ENCODE measurements around the gene CAMTA1.

Gene CAMTA1

DNA sequence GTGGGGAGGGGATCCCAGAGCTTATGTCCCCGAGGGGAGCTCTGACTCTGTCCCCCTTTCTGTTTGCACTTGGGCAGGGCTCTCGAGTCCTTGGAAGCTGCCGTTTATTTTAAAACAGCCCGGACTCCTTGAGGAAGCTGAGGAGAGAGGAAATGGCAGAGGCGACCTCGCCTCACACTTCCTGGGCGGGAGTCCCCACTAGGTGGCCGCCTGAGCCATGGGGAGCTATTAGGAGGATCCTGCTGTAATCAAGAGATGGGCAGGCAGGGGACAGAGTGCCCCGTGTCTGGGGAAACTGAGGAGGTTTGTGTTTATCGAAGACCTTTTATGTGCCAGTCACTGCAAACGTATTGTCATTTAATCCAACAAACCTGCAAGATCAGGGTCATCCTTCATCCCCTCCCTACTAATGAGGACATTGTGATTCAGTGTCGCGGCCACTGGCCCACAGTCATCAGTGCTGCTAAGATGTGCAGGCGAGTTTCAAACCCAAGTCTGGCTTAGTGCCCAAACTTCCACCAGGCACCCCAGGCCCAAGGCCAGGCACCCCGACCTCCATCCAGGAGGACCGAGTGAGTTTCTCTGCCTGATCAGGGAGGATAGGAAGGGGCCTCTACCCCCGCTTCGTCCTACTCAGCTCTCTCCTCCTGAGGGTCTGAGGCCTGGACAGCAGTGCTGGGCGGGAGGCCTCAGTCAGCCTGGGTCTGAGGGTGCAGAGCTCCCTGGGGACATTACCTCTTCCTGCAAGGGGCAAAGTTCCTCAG is 669.0 kb downstream of the CAMTA1 start:
- DNase-seq (ENCODE audit: low read depth) = no peak

DNA sequence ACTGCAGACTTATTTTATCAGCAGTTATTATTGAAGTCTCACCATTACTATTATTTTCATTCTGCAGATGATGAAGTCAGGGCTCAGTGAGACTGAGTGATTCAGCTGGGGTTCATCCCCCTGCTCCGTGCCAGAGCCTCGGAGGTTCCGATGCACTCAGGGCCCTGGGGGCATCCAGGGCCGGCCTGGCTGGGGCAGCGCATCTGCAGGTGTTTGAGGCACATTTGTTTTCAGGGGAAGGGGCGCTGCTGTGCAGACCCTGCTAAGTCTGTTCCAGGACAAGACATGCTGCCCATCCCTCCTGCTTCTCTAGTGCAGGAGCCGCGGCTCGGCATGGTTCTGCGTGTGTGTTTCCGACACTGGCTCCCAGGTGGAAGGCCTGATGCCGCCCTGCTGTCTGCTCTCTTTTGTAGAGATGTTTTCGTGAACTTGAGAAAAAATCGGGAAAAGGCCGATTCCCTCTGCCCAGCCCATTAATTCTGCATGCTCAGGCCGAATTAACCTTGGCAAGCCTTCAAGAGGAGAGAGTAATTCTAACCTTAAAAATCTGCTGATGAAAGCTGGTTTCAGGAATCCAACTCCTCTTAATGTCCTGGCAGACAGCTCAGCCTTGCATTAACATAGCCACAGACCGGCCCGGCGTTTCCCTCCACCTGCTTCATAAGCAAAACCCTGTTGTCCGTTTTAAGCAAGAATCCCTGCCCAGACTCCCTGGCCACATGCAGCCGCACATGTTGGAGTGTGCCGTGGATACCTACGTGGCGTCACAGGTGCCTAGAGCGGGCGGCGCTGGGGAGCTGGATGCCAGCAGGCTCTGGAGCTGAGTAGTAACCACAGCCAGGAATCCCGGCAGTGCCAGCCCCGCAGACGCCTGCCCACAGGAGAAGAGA is 669.9 kb downstream of the CAMTA1 start:
- DNase-seq (ENCODE audit: low read depth) = no peak

DNA sequence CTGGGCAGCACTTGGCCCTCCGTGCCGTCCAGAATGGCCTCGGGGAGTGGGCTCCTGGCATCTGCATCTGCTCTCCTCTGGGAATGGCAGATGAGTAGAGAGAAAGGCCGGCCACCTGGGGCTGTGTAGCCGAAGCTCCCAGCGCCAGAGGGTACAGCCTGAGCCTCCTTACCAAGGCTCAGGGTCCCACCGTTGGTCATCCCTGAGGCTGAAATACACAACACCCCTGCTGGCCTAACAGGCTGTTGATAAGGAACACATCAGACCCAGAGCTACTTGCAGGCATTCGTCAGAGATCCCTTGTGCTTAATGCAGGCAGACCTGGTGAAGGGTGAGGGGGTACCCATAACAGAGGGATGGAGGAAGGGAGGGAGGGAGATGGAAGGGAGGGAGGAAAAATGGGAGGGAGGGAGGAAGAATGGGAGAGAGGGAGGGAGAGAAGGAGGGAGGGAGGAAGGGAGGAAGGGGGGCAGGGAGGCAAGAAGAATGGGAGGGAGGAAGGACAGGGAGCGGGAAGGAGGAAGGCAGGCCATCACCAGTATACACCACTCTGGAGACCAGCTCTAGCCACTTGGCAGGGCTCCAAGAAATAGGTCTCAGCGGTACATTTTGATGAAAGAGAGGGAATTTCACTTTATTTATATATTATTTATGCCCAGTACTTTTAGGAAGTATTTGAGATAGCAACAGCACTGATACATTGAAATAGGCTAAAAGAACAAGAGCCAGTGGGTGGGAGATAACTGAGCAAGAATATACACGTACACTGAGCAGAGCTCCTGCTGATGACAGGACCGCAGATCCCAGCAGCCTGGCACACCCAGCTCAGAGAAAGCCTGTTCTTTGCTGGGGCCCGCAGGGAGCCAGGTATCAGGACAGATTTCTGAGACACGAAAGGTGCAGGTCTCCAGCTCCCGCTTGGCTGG is 670.8 kb downstream of the CAMTA1 start:
- no peak for DNase-seq (ENCODE audit: low read depth)

DNA sequence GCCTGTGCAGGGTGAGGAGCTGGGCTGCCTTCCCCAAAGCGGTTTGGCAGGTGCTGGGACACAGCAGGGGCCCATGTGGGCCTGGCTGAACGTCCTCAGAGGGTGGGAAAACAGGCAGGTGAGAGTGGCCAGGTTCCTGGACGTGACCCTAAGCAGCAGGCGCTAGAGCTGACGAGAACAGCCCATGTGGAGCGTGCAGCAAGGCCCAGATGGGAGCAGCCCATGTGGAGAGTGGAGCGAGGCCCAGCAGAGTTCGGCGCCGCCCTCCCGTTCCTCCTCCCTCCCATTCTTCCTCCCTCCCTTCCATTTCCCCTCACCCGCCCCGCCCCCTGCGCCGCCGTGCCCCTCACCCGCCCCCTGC is 671.4 kb downstream of the CAMTA1 start:
- DNase-seq (ENCODE audit: low read depth) = no peak

DNA sequence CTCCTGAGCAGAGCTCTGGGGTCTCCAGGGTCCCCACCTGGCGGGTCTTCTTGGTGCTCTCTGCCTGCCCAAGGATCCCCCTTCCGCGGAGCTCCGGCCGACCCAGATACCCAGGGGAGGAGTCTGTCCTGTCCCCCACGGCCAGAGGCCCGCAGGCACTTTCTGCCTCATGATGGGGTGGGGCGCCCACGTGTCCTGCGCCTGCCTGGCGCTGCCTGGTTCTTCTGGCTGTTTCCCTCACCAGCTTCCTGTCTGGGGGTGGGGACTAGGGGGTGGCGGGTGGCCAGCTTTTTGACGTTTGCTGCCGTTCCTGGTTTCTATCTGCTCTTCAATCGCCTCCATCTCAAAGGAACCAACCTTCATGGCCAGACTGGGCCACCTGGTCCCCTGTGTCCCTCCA is 672.6 kb downstream of the CAMTA1 start:
- no peak for DNase-seq (ENCODE audit: low read depth)

DNA sequence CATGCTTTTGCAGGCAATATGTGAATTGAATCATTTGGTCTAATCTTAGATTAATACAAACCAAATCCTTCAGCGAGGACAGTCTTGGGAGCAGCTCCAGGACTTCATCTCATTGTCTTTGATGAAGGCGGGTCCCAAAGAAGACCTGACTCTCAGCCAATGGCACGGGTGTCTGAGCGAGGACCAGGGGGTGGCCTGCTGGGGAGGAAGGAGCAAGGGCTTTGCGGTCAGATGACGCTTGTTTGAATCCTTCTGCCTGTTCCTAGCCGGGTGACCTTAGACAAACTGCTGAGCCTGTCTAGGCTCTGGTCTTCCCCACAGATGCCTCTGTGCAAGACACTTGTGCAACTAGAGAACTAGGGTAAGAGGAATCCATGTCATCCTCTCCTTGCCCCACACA is 673.7 kb downstream of the CAMTA1 start:
- no peak for DNase-seq (ENCODE audit: low read depth)

DNA sequence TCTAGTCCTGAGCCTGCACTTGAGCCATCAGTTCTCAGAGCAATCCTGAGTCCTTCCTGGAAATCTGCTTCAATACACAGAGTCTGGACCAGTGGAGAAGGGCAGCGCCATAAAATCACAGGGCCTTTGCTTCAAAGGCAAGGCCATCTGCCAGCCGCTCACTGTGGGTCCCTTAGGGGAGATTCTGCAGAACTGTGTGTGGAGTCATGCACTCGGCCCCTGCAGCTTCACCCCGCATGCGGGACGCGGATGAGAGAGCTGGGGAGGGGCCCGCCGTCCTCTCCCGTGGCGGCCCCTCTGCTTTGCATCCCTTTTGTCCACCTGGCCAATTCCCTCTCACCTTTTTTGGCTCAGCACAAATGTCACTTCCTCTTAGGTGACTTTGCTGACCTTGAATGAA is 674.7 kb downstream of the CAMTA1 start:
- DNase-seq (ENCODE audit: low read depth) = no peak

DNA sequence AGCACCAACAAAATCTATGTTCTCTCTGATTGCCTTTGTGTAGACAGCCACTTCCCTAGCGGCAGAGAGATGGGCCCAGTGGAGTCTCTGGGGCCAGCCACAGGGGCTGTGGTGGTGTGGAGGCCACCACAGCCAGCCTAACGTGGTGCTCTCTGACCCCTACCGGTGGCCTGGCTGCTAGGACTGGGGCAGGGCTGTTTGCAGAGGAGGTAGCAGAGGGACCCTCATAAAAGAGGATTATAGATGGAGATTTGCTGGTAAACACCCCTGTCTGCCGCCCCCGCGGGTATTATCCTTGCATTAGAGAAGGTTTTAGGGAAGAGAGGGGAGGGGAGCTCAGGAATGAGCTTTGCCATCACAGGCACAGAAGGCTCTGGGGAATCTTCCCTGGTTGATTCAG is 675.6 kb downstream of the CAMTA1 start:
- DNase-seq (ENCODE audit: low read depth) = no peak

DNA sequence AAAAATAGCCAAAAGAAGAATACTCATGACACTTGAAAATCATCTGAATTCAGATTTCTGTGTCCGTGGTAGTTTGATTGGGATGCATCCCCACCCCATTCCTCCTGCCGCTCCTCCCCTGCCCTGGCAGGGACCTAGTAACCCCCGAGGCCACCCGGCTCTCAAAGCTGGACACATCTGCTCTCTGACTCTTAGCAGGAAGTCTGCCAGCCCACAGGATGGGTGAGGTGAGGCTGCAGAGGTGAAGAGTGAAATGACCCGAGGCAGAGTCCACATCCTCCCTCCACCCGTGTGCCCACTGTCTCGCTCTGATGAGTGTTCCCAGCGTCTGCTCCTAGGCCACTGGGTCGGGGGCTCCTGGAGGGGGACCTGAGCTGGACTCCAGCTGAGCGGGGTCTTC is 677.4 kb downstream of the CAMTA1 start:
- DNase-seq (ENCODE audit: low read depth) = no peak

DNA sequence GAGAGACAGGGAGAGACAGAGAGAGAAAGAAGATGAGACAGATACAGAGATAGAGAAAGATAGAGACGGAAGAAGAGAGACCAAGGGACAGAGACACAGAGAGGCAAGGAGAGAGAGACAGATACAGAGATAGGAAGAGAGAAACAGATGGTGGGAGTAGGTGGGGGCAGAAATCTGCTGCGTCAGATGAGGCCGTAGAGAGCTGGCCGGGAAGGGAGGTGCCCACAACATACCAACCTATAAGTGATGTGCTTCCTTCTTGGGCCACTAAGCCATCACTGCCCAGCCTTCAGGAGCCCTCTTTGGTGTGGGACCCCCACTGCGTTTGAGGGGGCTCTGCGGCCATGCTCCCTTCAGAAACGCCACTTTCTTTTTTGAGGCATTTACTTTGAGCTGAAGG is 678.3 kb downstream of the CAMTA1 start:
- no peak for DNase-seq (ENCODE audit: low read depth)

DNA sequence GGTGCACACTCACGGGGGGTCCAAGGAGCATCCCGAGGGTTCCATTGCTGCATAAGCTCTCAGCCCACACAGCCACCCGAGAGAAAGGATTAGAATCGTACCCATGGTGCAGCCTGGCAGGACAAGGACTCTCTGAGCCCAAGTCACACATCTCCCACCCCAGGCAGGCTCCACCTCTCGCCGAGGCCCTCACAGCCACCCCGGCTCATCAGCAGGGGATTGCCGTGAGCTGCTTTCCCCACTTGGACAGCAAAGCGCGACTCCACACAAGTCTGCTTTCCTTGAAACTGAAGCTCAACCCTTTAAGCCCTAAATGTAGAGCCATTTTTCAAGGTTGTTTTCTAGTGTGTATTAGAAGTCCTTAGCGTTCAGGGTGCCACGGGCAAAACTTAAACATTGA is 679.5 kb downstream of the CAMTA1 start:
- no peak for DNase-seq (ENCODE audit: low read depth)

DNA sequence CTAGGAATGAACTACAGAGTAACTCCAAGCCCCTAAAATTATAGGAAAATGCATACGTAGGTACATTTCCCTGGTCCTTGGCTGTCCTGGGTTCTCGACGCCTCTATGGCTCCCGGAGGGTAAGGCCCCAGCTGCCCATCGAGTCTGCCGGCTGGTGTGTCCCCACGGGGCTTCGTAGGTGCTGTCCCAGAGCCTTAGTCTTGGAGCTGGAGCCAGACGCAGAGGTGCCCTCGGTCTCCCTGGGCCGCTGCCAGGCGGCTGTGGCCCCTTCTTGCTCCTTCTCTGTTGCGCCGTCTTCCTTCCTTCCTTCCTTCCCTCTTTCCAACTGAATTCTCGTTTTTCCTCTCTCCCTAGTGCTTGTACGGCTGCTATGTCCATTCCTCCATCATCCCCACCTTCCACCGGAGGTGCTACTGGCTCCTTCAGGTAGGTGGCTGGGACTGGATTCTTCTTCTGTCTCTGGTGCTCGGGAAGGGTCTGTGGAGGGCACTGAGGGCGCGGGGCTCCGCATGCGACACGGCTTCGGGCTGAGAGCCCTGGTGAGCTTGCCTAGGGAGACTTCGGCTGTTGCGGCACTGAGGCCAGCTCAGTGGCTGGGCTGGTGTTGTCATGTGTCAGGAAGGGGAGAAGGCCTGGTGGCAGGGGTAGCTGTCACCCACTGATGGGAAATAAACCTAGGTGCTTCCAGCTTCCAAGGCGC is 682.4 kb downstream of the CAMTA1 start:
- no peak for DNase-seq (ENCODE audit: low read depth)

DNA sequence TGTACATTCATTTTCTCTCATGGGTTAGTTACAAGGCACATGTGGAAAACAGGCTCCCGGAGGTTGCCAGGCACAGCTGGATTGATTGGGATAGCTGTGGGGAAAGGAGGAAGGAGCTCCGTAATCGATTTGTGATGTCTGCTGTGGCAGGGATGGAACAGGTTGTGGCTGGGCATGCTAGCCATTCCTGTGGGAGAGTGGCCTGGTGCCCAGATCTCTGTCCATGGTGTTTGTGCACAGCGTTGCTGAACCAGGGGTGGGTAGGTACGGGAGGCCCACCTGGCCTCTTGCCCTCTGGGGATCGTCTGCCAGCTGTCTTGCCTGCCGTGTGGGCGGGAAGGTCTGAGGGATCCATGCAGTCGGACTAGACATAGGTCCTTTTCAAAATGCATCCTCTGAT is 683.0 kb downstream of the CAMTA1 start:
- DNase-seq (ENCODE audit: low read depth) = no peak

DNA sequence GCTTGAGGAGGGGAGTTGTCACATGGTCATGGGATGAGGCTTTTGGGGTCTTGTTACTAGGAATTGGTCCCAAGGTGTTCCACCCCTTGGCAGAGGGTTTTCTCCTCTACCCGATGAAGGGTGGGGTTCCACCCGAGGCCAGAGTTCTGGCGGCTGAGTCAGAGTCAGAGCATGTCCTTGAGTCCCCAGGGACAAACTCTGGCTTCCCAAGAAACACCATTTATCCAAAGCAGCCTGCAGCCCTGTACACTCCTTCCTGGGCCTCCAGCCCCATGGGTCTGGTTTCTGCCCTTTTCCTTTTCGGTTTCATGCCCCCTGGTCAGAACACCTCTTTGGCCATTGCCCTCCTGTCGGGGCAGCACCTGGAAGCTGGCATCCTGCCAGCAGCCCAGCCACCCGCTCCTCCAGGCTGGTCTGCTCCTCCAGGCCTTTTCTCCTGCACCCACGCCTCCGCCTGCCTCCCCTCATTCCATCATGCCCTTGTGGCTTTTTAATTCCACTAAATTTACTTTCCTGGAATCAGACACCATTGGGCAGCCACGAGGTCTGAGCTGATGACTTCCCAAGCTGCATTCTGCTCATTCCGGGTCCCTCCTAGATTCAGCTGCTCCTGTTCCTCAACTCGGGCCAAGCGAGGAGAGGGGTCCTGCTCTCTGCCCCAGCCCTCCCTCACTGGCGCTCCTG is 684.1 kb downstream of the CAMTA1 start:
- DNase-seq (ENCODE audit: low read depth) = no peak

DNA sequence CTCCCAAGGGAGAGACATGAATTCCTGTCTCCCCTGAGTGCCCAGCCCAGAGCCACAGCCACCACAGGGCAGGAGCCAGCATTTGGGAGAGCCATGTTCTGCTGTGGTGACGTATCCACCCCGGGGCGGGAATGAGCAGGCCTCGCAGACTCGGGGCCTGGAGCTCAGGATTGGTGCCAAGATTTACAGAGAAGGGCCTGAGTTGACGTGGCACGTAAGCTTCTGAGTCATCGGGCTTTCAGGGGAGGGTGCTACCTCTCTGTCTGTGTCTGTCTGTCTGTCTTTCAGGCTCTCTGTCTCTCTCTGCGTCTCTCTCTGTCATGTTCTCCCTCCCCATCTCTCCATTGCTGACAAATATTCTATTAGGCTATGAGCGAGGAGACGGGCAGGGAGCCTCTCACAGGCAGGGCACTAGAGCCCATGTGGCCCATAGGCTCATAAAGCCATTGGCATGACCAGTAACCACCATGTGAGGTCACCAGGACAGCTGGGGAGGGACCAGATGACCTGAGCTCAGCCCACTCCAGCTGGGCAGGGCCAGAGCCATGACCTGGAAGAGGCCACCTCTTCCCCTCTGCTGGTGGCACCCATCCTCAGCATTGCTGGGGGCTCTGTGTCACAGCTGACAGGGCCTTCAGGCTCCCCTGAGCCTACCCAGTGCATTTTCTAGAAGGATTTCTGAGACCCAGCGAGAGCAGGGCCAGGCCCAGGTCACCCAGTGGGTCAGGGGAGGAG is 685.8 kb downstream of the CAMTA1 start:
- DNase-seq (ENCODE audit: low read depth) = no peak

DNA sequence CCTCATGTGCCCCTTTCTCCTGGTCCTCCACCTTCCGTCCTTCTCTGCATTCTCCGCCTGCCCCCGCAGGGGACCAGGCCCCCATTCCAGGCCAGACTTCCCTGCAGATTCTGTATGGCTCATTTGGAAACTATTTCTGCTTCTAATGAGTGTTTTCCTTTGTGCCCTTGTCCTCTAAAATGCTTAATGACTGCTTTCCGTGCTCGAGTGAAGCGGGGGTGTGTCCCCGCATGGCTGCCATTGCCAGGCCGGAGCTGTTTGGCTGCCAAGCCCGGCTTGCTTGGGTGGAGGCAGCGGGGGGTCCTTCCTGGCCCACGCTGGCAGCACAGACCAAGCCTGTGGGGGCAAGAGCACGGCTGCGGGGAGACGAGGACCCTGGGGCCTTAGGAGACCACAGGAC is 686.6 kb downstream of the CAMTA1 start:
- DNase-seq (ENCODE audit: low read depth) = no peak

DNA sequence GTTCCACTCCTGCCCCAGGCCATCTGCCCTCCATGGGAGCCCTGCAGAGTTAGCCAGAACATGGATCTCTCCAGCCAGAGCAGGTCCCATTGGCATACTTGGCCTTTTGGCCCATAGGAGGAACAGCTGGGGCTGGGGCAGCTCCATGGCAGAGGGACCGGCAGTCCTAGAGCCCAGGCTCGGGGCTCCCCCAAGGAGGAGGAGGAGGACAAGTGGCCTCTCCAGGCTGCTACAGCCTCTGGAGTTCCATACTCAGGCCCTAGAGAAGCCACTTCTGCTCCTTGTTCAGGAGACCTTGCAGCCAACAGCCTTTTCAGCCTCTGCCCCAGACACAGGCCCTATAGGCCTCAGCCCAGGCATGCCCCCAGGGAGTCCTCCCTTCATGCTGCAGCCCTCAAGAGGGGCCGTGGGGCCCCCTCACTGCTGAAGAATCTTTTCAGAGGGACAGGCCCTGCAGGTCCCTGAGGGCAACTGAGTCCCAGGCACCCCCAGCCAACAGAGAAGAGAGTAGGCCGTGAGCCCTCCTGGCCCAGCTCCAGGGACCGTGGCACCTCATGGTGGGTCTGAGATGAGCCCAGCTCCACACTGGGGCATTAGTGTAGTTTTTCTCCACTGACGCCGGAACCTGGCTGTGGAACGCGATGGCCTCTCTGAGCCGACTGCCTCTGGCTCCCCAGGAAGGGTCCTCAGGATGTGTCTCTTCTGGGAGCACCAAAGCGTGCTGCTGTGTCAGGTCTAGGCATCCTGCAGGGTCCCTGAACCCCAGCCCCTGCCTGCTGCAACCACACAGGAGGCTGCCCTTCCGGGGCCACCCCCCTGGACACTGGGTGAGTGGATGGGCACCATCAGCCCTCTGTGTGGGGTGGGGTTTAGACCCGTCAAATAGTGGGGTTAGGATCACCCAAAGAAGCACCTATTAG is 688.2 kb downstream of the CAMTA1 start:
- no peak for DNase-seq (ENCODE audit: low read depth)

DNA sequence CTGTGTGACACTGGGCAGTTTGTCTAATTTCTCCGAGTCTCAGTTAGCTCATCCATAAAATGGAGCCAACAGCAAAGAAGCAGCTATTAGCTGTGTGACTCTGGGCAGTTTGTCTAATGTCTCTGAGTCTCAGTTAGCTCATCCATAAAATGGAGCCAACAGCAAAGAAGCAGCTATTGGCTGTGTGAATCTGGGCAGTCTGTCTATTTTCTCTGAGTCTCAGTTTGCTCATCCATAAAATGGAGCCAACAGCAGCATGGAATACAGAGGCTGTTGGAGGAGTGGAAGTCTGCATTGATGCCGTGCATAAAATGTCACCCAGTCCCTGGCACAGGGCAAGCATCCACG is 688.9 kb downstream of the CAMTA1 start:
- DNase-seq (ENCODE audit: low read depth) = no peak

DNA sequence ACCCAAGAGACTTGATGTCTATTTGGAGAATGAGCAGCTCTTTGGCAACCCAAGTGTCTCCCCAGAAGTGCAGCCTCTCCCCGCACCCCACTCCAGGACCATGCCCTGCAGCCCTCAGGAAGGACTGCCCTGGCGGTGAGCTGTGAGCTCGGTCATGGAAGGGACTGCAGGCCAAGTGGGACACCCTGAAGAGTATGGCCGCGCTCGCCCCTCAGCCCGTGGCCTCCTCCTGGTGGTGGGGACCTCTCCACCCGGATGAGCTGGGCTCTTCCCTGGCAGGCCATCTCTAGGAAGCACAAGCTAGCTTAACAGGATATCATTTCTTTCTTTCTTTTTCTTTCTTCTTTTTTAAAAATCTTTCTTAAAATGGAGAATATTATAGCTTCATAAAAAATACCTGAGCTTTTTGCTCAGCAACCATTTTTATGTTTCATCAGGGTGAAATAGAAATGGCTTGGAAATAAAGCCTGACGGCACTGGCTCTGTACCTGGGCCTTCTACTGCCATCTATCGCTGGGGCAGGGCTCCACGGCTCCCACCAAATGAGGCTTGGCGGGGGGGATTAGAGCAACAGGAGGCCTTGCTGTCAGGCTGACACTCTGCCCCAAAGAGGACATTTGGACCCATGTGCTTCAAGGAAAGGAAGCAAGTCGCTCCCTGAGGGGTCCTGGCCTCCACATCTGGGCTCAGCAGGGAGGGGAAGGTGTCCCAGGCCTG is 689.7 kb downstream of the CAMTA1 start:
- no peak for DNase-seq (ENCODE audit: low read depth)

All from stimulated activated CD8-positive, alpha-beta memory T cell treated with anti-CD3 and anti-CD28 coated beads, Interleukin-12 subunit alpha, Interleukin-12 subunit beta, amount 100 ng/mL, for 1 hour (primary cell).